SK-N-SH treated with all-trans-retinoic acid at 6 μM for 48 hours (cell line): ENCODE measurements around the gene CDC25C.
A peak's percentile ranks its signal among the peaks of the same experiment; 100 is the strongest.

Source experiments
- ATAC-seq: fragments of 200-7000 bp; cut with Tn5 transposase; 3 replicates; pipeline ENCODE4 v1.9.1; 2020; ENCODE audit warnings: mild to moderate bottlenecking, moderate library complexity
- BACH2 ChIP-seq: fragments of 250-450 bp; sonication (Bioruptor Pico); IDR thresholded peaks from 2 replicates; pipeline ENCODE4 v1.9.0; 2021; ENCODE audit warnings: mild to moderate bottlenecking, borderline replicate concordance
- CREB5 ChIP-seq: fragments of 250-450 bp; sonication (Bioruptor Pico); IDR thresholded peaks from 2 replicates; pipeline ENCODE4 v1.5.1; 2020; ENCODE audit warnings: low read depth, mild to moderate bottlenecking, moderate library complexity
- CSDC2 ChIP-seq: fragments of 250-450 bp; sonication (Bioruptor Pico); IDR thresholded peaks from 2 replicates; pipeline ENCODE4 v1.5.0; 2020; ENCODE audit warnings: mild to moderate bottlenecking, moderate library complexity
- CSRNP3 ChIP-seq: fragments of 250-450 bp; sonication (Bioruptor Pico); IDR thresholded peaks from 2 replicates; pipeline ENCODE4 v1.5.1; 2021; ENCODE audit warnings: mild to moderate bottlenecking, moderate library complexity
- ESRRG ChIP-seq: fragments of 250-450 bp; sonication (Bioruptor Pico); IDR thresholded peaks from 2 replicates; pipeline ENCODE4 v1.6.1; 2021; ENCODE audit warnings: mild to moderate bottlenecking
- GLIS3 ChIP-seq: fragments of 250-450 bp; sonication (Bioruptor Pico); IDR thresholded peaks from 2 replicates; pipeline ENCODE4 v1.5.0; 2020; ENCODE audit warnings: mild to moderate bottlenecking, moderate library complexity
- ISL1 ChIP-seq: fragments of 250-450 bp; sonication (Bioruptor Pico); IDR thresholded peaks from 2 replicates; pipeline ENCODE4 v2.1.2; 2022; ENCODE audit warnings: mild to moderate bottlenecking, moderate library complexity
- PATZ1 ChIP-seq: fragments of 250-450 bp; sonication (Bioruptor Pico); IDR thresholded peaks from 2 replicates; pipeline ENCODE4 v1.8.0; 2020; ENCODE audit warnings: mild to moderate bottlenecking, moderate library complexity, borderline replicate concordance
- POU6F1 ChIP-seq: fragments of 250-450 bp; sonication (Bioruptor Pico); IDR thresholded peaks from 2 replicates; pipeline ENCODE4 v1.8.0; 2021; ENCODE audit warnings: low read depth, mild to moderate bottlenecking, moderate library complexity, borderline replicate concordance
- PPARA ChIP-seq: fragments of 250-450 bp; sonication (Bioruptor Pico); IDR thresholded peaks from 2 replicates; pipeline ENCODE4 v1.5.0; 2020; ENCODE audit warnings: mild to moderate bottlenecking, borderline replicate concordance
- RARB ChIP-seq: fragments of 250-450 bp; sonication (Bioruptor Pico); IDR thresholded peaks from 2 replicates; pipeline ENCODE4 v1.8.0; 2021; ENCODE audit warnings: mild to moderate bottlenecking, moderate library complexity
- SNAI2 ChIP-seq: fragments of 250-450 bp; sonication (Bioruptor Pico); IDR thresholded peaks from 2 replicates; pipeline ENCODE4 v1.5.0; 2020; ENCODE audit warnings: mild to moderate bottlenecking, moderate library complexity
- TCF4 ChIP-seq: fragments of 250-450 bp; sonication (Bioruptor Pico); IDR thresholded peaks from 2 replicates; pipeline ENCODE4 v1.8.0; 2021; ENCODE audit warnings: mild to moderate bottlenecking, moderate library complexity, borderline replicate concordance
- TOX ChIP-seq: fragments of 250-450 bp; sonication (Bioruptor Pico); IDR thresholded peaks from 2 replicates; pipeline ENCODE4 v1.8.0; 2021; ENCODE audit warnings: mild to moderate bottlenecking, moderate library complexity, borderline replicate concordance
- TSHZ2 ChIP-seq: fragments of 250-450 bp; sonication (Bioruptor Pico); IDR thresholded peaks from 2 replicates; pipeline ENCODE4 v1.5.0; 2020; ENCODE audit warnings: mild to moderate bottlenecking, moderate library complexity
- ZC3H10 ChIP-seq: fragments of 250-450 bp; sonication (Bioruptor Pico); IDR thresholded peaks from 2 replicates; pipeline ENCODE4 v1.5.1; 2021; ENCODE audit warnings: mild to moderate bottlenecking, moderate library complexity
- ZFP3 ChIP-seq: fragments of 250-450 bp; sonication (Bioruptor Pico); IDR thresholded peaks from 2 replicates; pipeline ENCODE4 v1.5.0; 2020; ENCODE audit warnings: mild to moderate bottlenecking, moderate library complexity
- ZFP30 ChIP-seq: fragments of 450-650 bp; formaldehyde crosslinking; IDR thresholded peaks from 2 replicates; pipeline ENCODE4 v1.5.0; 2022; ENCODE audit warnings: mild to moderate bottlenecking, moderate library complexity
- ZNF565 ChIP-seq: fragments of 450-650 bp; formaldehyde crosslinking; conservative IDR thresholded peaks from 2 replicates; pipeline ENCODE4 v1.5.0; 2020; ENCODE audit warnings: low read depth, mild to moderate bottlenecking, moderate library complexity
- ZNF70 ChIP-seq: fragments of 450-650 bp; formaldehyde crosslinking; IDR thresholded peaks from 2 replicates; pipeline ENCODE4 v1.5.0; 2020; ENCODE audit warnings: mild to moderate bottlenecking, moderate library complexity
- ZNF8 ChIP-seq: fragments of 450-650 bp; formaldehyde crosslinking; IDR thresholded peaks from 2 replicates; pipeline ENCODE4 v1.5.0; 2020; ENCODE audit warnings: mild to moderate bottlenecking, moderate library complexity

Gene CDC25C

GRCh38 chr5:138276402-138277054 is 55.1 kb downstream of the CDC25C start:
- ATAC-seq = no peak
- no peak for TF ChIP-seq CREB5
- TF ChIP-seq TCF4 (CRISPR knock-in tag) = no peak
- no peak for TF ChIP-seq CSDC2 (CRISPR knock-in tag)
- TF ChIP-seq SNAI2 = no peak
- no peak for TF ChIP-seq ZNF70 (CRISPR knock-in tag)
- no peak for TF ChIP-seq ZC3H10
- TF ChIP-seq ZFP30 (CRISPR knock-in tag) = no peak
- no peak for TF ChIP-seq TSHZ2 (CRISPR knock-in tag)
- TF ChIP-seq ESRRG (CRISPR knock-in tag) = no peak
- no peak for TF ChIP-seq ZNF8
- TF ChIP-seq RARB (CRISPR knock-in tag) = no peak
- no peak for TF ChIP-seq ZNF565

GRCh38 chr5:138275895-138276294 is 55.7 kb downstream of the CDC25C start:
- TF ChIP-seq BACH2 (CRISPR knock-in tag) (no peak), RARB (CRISPR knock-in tag) (no peak), ISL1 (CRISPR knock-in tag) (no peak)
- TF ChIP-seq, all 23 proteins: peak for 0
- ATAC-seq = no peak

GRCh38 chr5:138275379-138275782 is 56.2 kb downstream of the CDC25C start:
- TF ChIP-seq TCF4 (CRISPR knock-in tag) (peak; percentile 48; the same call in 1 of the 2 replicates), CSDC2 (CRISPR knock-in tag) (no peak)
- peak; percentile 44; the same call in 2 of the 3 replicates for ATAC-seq

- TF ChIP-seq ZNF8 = no peak
- TF ChIP-seq ZC3H10 = no peak
- TF ChIP-seq CSDC2 (CRISPR knock-in tag) = no peak
- no peak for TF ChIP-seq PPARA
- TF ChIP-seq BACH2 (CRISPR knock-in tag) = no peak
- TF ChIP-seq POU6F1 (CRISPR knock-in tag) = no peak
- no peak for TF ChIP-seq ESRRG (CRISPR knock-in tag)
- no peak for TF ChIP-seq ZFP30 (CRISPR knock-in tag)
- no peak for TF ChIP-seq TCF4 (CRISPR knock-in tag)
- TF ChIP-seq ZFP3 (CRISPR knock-in tag) = no peak
- ATAC-seq = peak; percentile 56
Measured at GRCh38 chr5:138274189-138274853, 57.3 kb downstream of the CDC25C start, which contains the start of gene GFRA3. TSS of gene GFRA3 (minus strand) at chr5:138274621. CDS start at chr5:138274424, 197 bp downstream.

- peak; percentile 26; the same call in 2 of the 3 replicates for ATAC-seq
- no peak for TF ChIP-seq TCF4 (CRISPR knock-in tag)
- TF ChIP-seq ZFP3 (CRISPR knock-in tag) = no peak
- TF ChIP-seq ISL1 (CRISPR knock-in tag) = no peak
- no peak for TF ChIP-seq PPARA
- TF ChIP-seq ESRRG (CRISPR knock-in tag) = no peak
- TF ChIP-seq TOX (CRISPR knock-in tag) = no peak
- no peak for TF ChIP-seq SNAI2
- no peak for TF ChIP-seq RARB (CRISPR knock-in tag)
- no peak for TF ChIP-seq GLIS3
- no peak for TF ChIP-seq PATZ1 (CRISPR knock-in tag)
- TF ChIP-seq CSRNP3 = no peak
- no peak for TF ChIP-seq CREB5
- TF ChIP-seq ZFP30 (CRISPR knock-in tag) = no peak
Measured at GRCh38 chr5:138273834-138274188, 57.8 kb downstream of the CDC25C start.
